Uterus (tissue), 4 donors: ENCODE data around the gene TOM1L1. TPM values are rescaled to one million over a fixed set of nuclear protein-coding genes. Genes with fewer than 3 reads are reported as not detected.
A peak's percentile ranks its signal among the peaks of the same experiment; 100 is the strongest.

Experiments used
- DNase-seq, 2 donors: peaks; one replicate each; pipeline ENCODE4 v3.0.0-alpha.2; 2019 to 2020
- H3K27ac ChIP-seq, 2 donors: fragments of 200-600 bp; sonication (generic); 1 replicate in 1 of 2; 2 replicates in 1 of 2; pipeline ENCODE4 v1.5.1; 2016 to 2018
- H3K27me3 ChIP-seq, 2 donors: fragments of 200-600 bp; sonication (generic); one replicate each; pipeline ENCODE4 v1.5.1; 2018 to 2019; ENCODE audit warnings: control low read depth in 1 of 2
- H3K36me3 ChIP-seq, 2 donors: fragments of 200-600 bp; sonication (generic); one replicate each; pipeline ENCODE4 v1.5.1; 2019; ENCODE audit warnings: control low read depth in 1 of 2
- H3K4me1 ChIP-seq, 2 donors: fragments of 200-600 bp; sonication (generic); one replicate each; pipeline ENCODE4 v1.5.1; 2018 to 2019; ENCODE audit warnings: control low read depth in 1 of 2
- H3K4me3 ChIP-seq, 2 donors: fragments of 200-600 bp; sonication (generic); 1 replicate in 1 of 2; 2 replicates in 1 of 2; pipeline ENCODE4 v1.5.1; 2018 to 2019; ENCODE audit warnings: mild to moderate bottlenecking in 1 of 2
- H3K9me3 ChIP-seq, 2 donors: fragments of 200-600 bp; sonication (generic); one replicate each; pipeline ENCODE4 v1.5.1; 2019; ENCODE audit warnings: control low read depth in 1 of 2
- CTCF ChIP-seq, 4 experiments: fragments of 200-600 bp in 2 of 4; fragments of 450-650 bp in 2 of 4; sonication (generic) in 2 of 4; IDR thresholded peaks; one replicate each; pipeline ENCODE4 v1.5.1; 2016 to 2019; ENCODE audit warnings: antibody characterized with exemption in 4 of 4, mild to moderate bottlenecking in 2 of 4, moderate library complexity in 1 of 4
- POLR2A ChIP-seq, 2 donors: fragments of 450-650 bp; IDR thresholded peaks; one replicate each; pipeline ENCODE4 v1.6.1; 2016; ENCODE audit warnings: antibody characterized with exemption in 2 of 2, mild to moderate bottlenecking in 1 of 2, moderate library complexity in 1 of 2
- intact Hi-C: fragments of 100-400 bp; cut with DNase I; formaldehyde crosslinking; loops from one replicate; pipeline ENCODE4 v1.15.1; 2023; ENCODE audit warnings: low total_unique reads
- total RNA-seq, 4 donors: library from RNA; depleted of rRNA in 3 of 4; stranded (reverse); fragments of >200 nt in 3 of 4; gene quantifications; one replicate each; pipeline versions ENCODE4 v1.1.0 to v1.2.4, GENCODE V29; 2014 to 2023
- donor health status: DM: yes; HTN: yes; CAD: no.

Gene TOM1L1
- total RNA-seq, 4 donors from 2014 or later = 3.1 to 37.1 (median 20.9) TPM

- TF ChIP-seq CTCF (IDR thresholded peaks at IDR 0.05) = no peak
- TF ChIP-seq POLR2A (IDR thresholded peaks at IDR 0.05) = no peak
- H3K36me3 ChIP-seq = no peaks in the 10 kb centered on the region
- H3K4me1 ChIP-seq = no peaks in the 10 kb centered on the region
- intact Hi-C loops = no loop called here
- no peak for DNase-seq
- no peak overlapping the region for H3K27ac ChIP-seq
- H3K4me3 ChIP-seq = no peak overlapping the region
- H3K9me3 ChIP-seq = no peaks in the 10 kb centered on the region
- H3K27me3 ChIP-seq = no peaks in the 10 kb centered on the region
Measured at GRCh38 chr17:54979657-54980056, 79.0 kb downstream of the TOM1L1 start.

- Histone ChIP-seq H3K4me3 (no peak overlapping the region), H3K27me3 (no peaks in the 10 kb centered on the region), H3K27ac (no peak overlapping the region), H3K4me1 (no peaks in the 10 kb centered on the region), H3K9me3 (no peaks in the 10 kb centered on the region), H3K36me3 (no peaks in the 10 kb centered on the region)
- TF ChIP-seq CTCF (IDR thresholded peaks at IDR 0.05) (no peak), POLR2A (IDR thresholded peaks at IDR 0.05) (no peak)
- intact Hi-C loops = no loop called here
- no peak for DNase-seq
Measured at GRCh38 chr17:54980375-54980774, 79.7 kb downstream of the TOM1L1 start.

- Histone ChIP-seq H3K27ac (peak overlapping the region in 1 of 2 donors; percentile 24), H3K36me3 (no peaks in the 10 kb centered on the region), H3K9me3 (no peaks in the 10 kb centered on the region), H3K4me1 (no peaks in the 10 kb centered on the region), H3K27me3 (no peaks in the 10 kb centered on the region), H3K4me3 (no peak overlapping the region)
- DNase-seq = peak in 1 of 2 donors; percentile 56
- intact Hi-C loops = no loop called here
- TF ChIP-seq CTCF (IDR thresholded peaks at IDR 0.05) = no peak
- TF ChIP-seq POLR2A (IDR thresholded peaks at IDR 0.05) = no peak
Measured at GRCh38 chr17:54982399-54982798, 81.7 kb downstream of the TOM1L1 start.

GRCh38 chr17:54983260-54983659 lies 82.6 kb downstream of the TOM1L1 start:
- H3K27ac ChIP-seq = peak overlapping the region in 1 of 2 donors; percentile 24
- intact Hi-C loops = no loop called here

GRCh38 chr17:54985476-54985875 lies 84.8 kb downstream of the TOM1L1 start:
- no peaks in the 10 kb centered on the region for H3K36me3 ChIP-seq
- H3K27ac ChIP-seq = no peak overlapping the region
- no peaks in the 10 kb centered on the region for H3K27me3 ChIP-seq
- intact Hi-C loops = no loop called here
- DNase-seq = no peak
- no peaks in the 10 kb centered on the region for H3K9me3 ChIP-seq
- H3K4me1 ChIP-seq = no peaks in the 10 kb centered on the region
- no peak for TF ChIP-seq POLR2A (IDR thresholded peaks at IDR 0.05)
- TF ChIP-seq CTCF (IDR thresholded peaks at IDR 0.05) = no peak
- no peak overlapping the region for H3K4me3 ChIP-seq

More at GRCh38 chr17:54983260-54983659, 82.6 kb downstream of the TOM1L1 start:
- no peak for DNase-seq
- Histone ChIP-seq H3K36me3 (no peaks in the 10 kb centered on the region), H3K27me3 (no peaks in the 10 kb centered on the region), H3K4me3 (no peak overlapping the region), H3K4me1 (no peaks in the 10 kb centered on the region), H3K9me3 (no peaks in the 10 kb centered on the region)
- TF ChIP-seq CTCF (IDR thresholded peaks at IDR 0.05) (no peak), POLR2A (IDR thresholded peaks at IDR 0.05) (no peak)
